ENCODE data around the gene GPX1.

DNA sequence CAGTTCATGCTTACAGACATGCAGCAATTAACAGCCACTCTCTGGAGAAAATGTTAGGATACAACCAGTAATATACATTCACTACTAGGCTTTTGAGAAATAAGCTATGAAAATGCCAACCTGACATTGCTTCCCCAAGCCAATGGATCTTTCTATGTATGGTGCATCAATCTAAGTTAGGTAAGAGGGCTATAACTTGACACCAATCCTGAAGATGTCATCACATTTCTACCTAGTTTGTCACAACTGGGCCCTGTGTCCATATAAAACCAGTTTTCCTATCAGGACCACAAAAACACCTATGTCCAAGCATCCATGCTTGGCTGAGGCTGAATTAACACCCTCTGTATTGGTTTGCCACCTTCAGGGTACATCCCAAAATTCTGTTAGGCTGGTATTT, 13.8 kb upstream of the GPX1 start:
- TF ChIP-seq, protein P1, sequence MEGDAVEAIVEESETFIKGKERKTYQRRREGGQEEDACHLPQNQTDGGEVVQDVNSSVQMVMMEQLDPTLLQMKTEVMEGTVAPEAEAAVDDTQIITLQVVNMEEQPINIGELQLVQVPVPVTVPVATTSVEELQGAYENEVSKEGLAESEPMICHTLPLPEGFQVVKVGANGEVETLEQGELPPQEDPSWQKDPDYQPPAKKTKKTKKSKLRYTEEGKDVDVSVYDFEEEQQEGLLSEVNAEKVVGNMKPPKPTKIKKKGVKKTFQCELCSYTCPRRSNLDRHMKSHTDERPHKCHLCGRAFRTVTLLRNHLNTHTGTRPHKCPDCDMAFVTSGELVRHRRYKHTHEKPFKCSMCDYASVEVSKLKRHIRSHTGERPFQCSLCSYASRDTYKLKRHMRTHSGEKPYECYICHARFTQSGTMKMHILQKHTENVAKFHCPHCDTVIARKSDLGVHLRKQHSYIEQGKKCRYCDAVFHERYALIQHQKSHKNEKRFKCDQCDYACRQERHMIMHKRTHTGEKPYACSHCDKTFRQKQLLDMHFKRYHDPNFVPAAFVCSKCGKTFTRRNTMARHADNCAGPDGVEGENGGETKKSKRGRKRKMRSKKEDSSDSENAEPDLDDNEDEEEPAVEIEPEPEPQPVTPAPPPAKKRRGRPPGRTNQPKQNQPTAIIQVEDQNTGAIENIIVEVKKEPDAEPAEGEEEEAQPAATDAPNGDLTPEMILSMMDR (conservative IDR thresholded peaks at IDR 0.05), result no peak
- no peak for TF ChIP-seq EZH2 (IDR thresholded peaks at IDR 0.05; ENCODE audit: low read depth)

Data from PC-9 (cell line).